ENCODE results near the gene MYO1A. TPM values are rescaled to one million over a fixed set of nuclear protein-coding genes. Genes with fewer than 3 reads are reported as not detected.

The MYO1A gene
- total and polyA plus RNA-seq, 10 of the 15 experiments (the other 5 are each of a cell fraction or from before 2014, with no cell fraction given) = 0.01 to 0.34 (median 0.15) TPM; not detected in 2

DNA sequence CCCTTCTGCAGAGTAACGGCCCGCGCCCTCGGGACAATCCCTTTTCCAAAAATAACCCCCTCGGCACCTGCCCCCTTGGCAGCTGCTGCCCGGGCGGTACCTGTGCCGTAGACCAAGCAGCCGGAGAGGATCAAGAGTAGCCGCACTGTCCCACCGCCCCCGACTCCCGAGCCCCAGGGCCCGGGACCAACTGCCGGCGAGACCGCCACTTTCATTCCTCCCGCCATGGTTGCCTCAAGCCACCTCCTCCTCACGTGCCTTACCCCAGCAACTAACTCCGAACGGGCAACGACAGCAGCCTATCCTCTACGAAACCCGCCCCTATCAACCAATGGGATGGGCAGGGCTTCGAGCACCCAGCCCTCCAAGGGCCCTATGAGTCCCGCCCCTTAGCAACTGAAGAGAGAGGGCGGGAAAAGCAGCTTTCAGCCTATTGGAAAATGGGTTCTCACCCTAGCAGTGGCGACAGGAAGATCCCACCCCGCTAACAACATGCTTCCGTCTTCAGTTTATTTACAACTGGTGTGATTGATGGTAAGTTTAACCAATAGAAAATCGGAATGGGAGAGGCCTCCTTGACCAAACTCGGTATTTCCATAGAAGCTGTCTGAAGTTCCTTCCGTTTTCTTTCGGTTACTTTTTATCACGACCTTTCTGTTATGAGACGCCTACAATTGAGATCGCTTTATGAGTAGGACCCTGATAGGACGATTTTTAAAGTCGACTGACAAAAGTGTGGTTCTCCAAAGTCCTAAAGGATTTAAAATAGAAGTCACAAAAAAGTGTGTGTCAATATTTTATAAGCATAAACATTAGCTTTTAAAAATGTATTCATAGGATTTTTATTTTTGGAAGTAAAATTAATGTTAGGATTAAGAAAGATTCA is 28.8 kb upstream of the MYO1A start, which contains the start of gene NEMP1 (continued):
- TF ChIP-seq ZNF207 (IDR thresholded peaks at IDR 0.05; ENCODE audit: borderline replicate concordance) (peak; percentile 43; the same call in 1 of the 2 replicates), CBX5 (IDR thresholded peaks at IDR 0.05; ENCODE audit: low read depth) (no peak), SRF (IDR thresholded peaks at IDR 0.05; ENCODE audit: low read depth in 2 of 2, low read length in 2 of 2) (peak; percentile 77 to 97), NBN (IDR thresholded peaks at IDR 0.05) (peak; percentile 80), HDGF (IDR thresholded peaks at IDR 0.05) (peak; percentile 95), ESRRA (IDR thresholded peaks at IDR 0.05; ENCODE audit: low read length) (no peak), CREB1 (IDR thresholded peaks at IDR 0.05; ENCODE audit: low read depth) (peak; percentile 74), BACH1 (IDR thresholded peaks at IDR 0.05; ENCODE audit: borderline replicate concordance) (no peak; the same call in 1 of the 2 replicates), JUNB (IDR thresholded peaks at IDR 0.05) (no peak), ZBED1 (IDR thresholded peaks at IDR 0.05; ENCODE audit: borderline replicate concordance) (no peak; the same call in 1 of the 2 replicates), ZNF622 (IDR thresholded peaks at IDR 0.05) (no peak), SUPT20H (IDR thresholded peaks at IDR 0.05; ENCODE audit: borderline replicate concordance, control insufficient read depth, low read depth, low read length) (no peak), NR2F1 (conservative IDR thresholded peaks at IDR 0.05) (no peak), YY1 (IDR thresholded peaks at IDR 0.05; ENCODE audit: low read depth, low read length) (peak; percentile 93), RELA (IDR thresholded peaks at IDR 0.05; ENCODE audit: borderline replicate concordance, partially characterized antibody) (peak; percentile 67), BCL11A (IDR thresholded peaks at IDR 0.05; ENCODE audit: low read depth, low read length) (no peak)
- TF ChIP-seq, protein P1, sequence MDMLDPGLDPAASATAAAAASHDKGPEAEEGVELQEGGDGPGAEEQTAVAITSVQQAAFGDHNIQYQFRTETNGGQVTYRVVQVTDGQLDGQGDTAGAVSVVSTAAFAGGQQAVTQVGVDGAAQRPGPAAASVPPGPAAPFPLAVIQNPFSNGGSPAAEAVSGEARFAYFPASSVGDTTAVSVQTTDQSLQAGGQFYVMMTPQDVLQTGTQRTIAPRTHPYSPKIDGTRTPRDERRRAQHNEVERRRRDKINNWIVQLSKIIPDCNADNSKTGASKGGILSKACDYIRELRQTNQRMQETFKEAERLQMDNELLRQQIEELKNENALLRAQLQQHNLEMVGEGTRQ (IDR thresholded peaks at IDR 0.05; ENCODE audit: borderline replicate concordance, low read depth, low read length) = peak; percentile 85
- TF ChIP-seq, protein P2, sequence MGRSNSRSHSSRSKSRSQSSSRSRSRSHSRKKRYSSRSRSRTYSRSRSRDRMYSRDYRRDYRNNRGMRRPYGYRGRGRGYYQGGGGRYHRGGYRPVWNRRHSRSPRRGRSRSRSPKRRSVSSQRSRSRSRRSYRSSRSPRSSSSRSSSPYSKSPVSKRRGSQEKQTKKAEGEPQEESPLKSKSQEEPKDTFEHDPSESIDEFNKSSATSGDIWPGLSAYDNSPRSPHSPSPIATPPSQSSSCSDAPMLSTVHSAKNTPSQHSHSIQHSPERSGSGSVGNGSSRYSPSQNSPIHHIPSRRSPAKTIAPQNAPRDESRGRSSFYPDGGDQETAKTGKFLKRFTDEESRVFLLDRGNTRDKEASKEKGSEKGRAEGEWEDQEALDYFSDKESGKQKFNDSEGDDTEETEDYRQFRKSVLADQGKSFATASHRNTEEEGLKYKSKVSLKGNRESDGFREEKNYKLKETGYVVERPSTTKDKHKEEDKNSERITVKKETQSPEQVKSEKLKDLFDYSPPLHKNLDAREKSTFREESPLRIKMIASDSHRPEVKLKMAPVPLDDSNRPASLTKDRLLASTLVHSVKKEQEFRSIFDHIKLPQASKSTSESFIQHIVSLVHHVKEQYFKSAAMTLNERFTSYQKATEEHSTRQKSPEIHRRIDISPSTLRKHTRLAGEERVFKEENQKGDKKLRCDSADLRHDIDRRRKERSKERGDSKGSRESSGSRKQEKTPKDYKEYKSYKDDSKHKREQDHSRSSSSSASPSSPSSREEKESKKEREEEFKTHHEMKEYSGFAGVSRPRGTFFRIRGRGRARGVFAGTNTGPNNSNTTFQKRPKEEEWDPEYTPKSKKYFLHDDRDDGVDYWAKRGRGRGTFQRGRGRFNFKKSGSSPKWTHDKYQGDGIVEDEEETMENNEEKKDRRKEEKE (IDR thresholded peaks at IDR 0.05) = no peak
- TF ChIP-seq, protein P3, sequence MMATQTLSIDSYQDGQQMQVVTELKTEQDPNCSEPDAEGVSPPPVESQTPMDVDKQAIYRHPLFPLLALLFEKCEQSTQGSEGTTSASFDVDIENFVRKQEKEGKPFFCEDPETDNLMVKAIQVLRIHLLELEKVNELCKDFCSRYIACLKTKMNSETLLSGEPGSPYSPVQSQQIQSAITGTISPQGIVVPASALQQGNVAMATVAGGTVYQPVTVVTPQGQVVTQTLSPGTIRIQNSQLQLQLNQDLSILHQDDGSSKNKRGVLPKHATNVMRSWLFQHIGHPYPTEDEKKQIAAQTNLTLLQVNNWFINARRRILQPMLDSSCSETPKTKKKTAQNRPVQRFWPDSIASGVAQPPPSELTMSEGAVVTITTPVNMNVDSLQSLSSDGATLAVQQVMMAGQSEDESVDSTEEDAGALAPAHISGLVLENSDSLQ (IDR thresholded peaks at IDR 0.05) = peak; percentile 99
- TF ChIP-seq, protein P4, sequence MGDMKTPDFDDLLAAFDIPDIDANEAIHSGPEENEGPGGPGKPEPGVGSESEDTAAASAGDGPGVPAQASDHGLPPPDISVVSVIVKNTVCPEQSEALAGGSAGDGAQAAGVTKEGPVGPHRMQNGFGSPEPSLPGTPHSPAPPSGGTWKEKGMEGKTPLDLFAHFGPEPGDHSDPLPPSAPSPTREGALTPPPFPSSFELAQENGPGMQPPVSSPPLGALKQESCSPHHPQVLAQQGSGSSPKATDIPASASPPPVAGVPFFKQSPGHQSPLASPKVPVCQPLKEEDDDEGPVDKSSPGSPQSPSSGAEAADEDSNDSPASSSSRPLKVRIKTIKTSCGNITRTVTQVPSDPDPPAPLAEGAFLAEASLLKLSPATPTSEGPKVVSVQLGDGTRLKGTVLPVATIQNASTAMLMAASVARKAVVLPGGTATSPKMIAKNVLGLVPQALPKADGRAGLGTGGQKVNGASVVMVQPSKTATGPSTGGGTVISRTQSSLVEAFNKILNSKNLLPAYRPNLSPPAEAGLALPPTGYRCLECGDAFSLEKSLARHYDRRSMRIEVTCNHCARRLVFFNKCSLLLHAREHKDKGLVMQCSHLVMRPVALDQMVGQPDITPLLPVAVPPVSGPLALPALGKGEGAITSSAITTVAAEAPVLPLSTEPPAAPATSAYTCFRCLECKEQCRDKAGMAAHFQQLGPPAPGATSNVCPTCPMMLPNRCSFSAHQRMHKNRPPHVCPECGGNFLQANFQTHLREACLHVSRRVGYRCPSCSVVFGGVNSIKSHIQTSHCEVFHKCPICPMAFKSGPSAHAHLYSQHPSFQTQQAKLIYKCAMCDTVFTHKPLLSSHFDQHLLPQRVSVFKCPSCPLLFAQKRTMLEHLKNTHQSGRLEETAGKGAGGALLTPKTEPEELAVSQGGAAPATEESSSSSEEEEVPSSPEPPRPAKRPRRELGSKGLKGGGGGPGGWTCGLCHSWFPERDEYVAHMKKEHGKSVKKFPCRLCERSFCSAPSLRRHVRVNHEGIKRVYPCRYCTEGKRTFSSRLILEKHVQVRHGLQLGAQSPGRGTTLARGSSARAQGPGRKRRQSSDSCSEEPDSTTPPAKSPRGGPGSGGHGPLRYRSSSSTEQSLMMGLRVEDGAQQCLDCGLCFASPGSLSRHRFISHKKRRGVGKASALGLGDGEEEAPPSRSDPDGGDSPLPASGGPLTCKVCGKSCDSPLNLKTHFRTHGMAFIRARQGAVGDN (IDR thresholded peaks at IDR 0.05) = no peak
- TF ChIP-seq, protein P5, sequence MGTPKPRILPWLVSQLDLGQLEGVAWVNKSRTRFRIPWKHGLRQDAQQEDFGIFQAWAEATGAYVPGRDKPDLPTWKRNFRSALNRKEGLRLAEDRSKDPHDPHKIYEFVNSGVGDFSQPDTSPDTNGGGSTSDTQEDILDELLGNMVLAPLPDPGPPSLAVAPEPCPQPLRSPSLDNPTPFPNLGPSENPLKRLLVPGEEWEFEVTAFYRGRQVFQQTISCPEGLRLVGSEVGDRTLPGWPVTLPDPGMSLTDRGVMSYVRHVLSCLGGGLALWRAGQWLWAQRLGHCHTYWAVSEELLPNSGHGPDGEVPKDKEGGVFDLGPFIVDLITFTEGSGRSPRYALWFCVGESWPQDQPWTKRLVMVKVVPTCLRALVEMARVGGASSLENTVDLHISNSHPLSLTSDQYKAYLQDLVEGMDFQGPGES (IDR thresholded peaks at IDR 0.05) = peak; percentile 93

Data from GM12878 (cell line).